ENCODE data around the gene APOC4. TPM values are rescaled to one million over a fixed set of nuclear protein-coding genes. Genes with fewer than 3 reads are reported as not detected.

The APOC4 gene
- polyA plus RNA-seq, 1 donor (not counting 4 experiments of a cell fraction or from before 2014, with no cell fraction given) = not detected

DNA sequence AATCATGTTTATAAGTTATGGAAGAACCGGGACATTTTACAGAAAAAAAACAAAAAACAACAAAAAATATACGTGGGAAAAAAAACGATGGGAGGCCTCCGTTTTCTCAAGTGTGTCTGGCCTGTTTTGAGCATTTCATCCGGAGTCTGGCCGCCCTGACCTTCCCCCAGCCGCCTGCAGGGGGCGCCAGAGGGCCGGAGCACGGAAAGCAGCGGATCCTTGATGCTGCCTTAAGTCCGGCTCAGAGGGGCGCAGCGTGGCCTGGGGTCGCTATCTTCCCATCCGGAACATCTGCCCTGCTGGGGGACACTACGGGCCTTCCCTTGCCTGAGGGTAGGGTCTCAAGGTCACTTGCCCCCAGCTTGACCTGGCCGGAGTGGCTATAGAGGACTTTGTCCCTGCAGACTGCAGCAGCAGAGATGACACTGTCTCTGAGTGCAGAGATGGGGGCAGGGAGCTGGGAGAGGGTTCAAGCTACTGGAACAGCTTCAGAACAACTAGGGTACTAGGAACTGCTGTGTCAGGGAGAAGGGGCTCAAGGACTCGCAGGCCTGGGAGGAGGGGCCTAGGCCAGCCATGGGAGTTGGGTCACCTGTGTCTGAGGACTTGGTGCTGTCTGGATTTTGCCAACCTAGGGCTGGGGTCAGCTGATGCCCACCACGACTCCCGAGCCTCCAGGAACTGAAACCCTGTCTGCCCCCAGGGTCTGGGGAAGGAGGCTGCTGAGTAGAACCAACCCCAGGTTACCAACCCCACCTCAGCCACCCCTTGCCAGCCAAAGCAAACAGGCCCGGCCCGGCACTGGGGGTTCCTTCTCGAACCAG lies 38.2 kb upstream of the APOC4 start:
- no peak overlapping the region for H3K4me2 ChIP-seq (ENCODE audit: control insufficient read depth, extremely low read depth, insufficient read depth, low read depth, low read length)
- no peaks in the 10 kb centered on the region for H3K9me3 ChIP-seq (ENCODE audit: control insufficient read depth, low read depth, low read length)
- H3K4me1 ChIP-seq (ENCODE audit: control insufficient read depth, extremely low read depth, insufficient read depth, low read length) = peaks cover 3% of the 10 kb centered on the region
- dilution Hi-C loops (cut with MboI; ENCODE audit: extremely low pct_ligation_motif_present, low sequenced_read_pairs) = no loop called here
- peaks cover 20 to 26% of the 10 kb centered on the region in 2 experiments for H3K36me3 ChIP-seq (ENCODE audit: control insufficient read depth in 2 of 2, extremely low read depth in 1 of 2, insufficient read depth in 2 of 2, low read length in 2 of 2)
- H3K9me1 ChIP-seq (ENCODE audit: control insufficient read depth, extremely low read depth, insufficient read depth, low read length) = no peaks in the 10 kb centered on the region
- H4K20me1 ChIP-seq (ENCODE audit: control insufficient read depth, extremely low read depth, insufficient read depth, low read length) = peaks cover 6% of the 10 kb centered on the region
- DNase-seq (ENCODE audit: low read depth, low spot score) (no peak), FAIRE-seq (no peak)
- no peak overlapping the region for H3K27ac ChIP-seq (ENCODE audit: control insufficient read depth, insufficient read depth, low read length)
- peaks cover 9% of the 10 kb centered on the region for H3K27me3 ChIP-seq (ENCODE audit: control insufficient read depth, extremely low read depth, insufficient read depth, low read length)
- H2AFZ ChIP-seq (ENCODE audit: control insufficient read depth, low read length) = no peak overlapping the region
- no peak overlapping the region for H3K4me3 ChIP-seq (ENCODE audit: control insufficient read depth in 2 of 3, extremely low read depth in 1 of 3, insufficient read depth in 2 of 3, low read depth in 1 of 3, low read length in 3 of 3)
- H3K9ac ChIP-seq (ENCODE audit: control insufficient read depth, extremely low read depth, insufficient read depth, low read length) = no peak overlapping the region
- H3K79me2 ChIP-seq (ENCODE audit: control insufficient read depth, insufficient read depth, low read length) = no peaks in the 10 kb centered on the region
- TF ChIP-seq EZH2 (IDR thresholded peaks at IDR 0.05; ENCODE audit: low read length) = no peak
- TF ChIP-seq, protein P1, sequence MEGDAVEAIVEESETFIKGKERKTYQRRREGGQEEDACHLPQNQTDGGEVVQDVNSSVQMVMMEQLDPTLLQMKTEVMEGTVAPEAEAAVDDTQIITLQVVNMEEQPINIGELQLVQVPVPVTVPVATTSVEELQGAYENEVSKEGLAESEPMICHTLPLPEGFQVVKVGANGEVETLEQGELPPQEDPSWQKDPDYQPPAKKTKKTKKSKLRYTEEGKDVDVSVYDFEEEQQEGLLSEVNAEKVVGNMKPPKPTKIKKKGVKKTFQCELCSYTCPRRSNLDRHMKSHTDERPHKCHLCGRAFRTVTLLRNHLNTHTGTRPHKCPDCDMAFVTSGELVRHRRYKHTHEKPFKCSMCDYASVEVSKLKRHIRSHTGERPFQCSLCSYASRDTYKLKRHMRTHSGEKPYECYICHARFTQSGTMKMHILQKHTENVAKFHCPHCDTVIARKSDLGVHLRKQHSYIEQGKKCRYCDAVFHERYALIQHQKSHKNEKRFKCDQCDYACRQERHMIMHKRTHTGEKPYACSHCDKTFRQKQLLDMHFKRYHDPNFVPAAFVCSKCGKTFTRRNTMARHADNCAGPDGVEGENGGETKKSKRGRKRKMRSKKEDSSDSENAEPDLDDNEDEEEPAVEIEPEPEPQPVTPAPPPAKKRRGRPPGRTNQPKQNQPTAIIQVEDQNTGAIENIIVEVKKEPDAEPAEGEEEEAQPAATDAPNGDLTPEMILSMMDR (optimal IDR thresholded peaks at IDR 0.05 in 1 of 3, IDR thresholded peaks at IDR 0.05 in 1 of 3, conservative IDR thresholded peaks at IDR 0.05 in 1 of 3; ENCODE audit: extremely low read depth in 1 of 3, insufficient read depth in 2 of 3, low read length in 3 of 3) = peak; percentile 87 to 99 (median 90)

DNA sequence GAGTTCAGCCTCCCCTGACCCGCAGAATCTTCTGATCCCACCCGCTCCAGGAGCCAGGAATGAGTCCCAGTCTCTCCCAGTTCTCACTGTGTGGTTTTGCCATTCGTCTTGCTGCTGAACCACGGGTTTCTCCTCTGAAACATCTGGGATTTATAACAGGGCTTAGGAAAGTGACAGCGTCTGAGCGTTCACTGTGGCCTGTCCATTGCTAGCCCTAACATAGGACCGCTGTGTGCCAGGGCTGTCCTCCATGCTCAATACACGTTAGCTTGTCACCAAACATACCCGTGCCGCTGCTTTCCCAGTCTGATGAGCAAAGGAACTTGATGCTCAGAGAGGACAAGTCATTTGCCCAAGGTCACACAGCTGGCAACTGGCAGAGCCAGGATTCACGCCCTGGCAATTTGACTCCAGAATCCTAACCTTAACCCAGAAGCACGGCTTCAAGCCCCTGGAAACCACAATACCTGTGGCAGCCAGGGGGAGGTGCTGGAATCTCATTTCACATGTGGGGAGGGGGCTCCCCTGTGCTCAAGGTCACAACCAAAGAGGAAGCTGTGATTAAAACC lies 37.5 kb upstream of the APOC4 start:
- dilution Hi-C loops (cut with MboI; ENCODE audit: extremely low pct_ligation_motif_present, low sequenced_read_pairs) = no loop called here
- Histone ChIP-seq H3K4me3 (ENCODE audit: control insufficient read depth in 2 of 3, extremely low read depth in 1 of 3, insufficient read depth in 2 of 3, low read depth in 1 of 3, low read length in 3 of 3) (no peak overlapping the region), H4K20me1 (ENCODE audit: control insufficient read depth, extremely low read depth, insufficient read depth, low read length) (peaks cover 6% of the 10 kb centered on the region), H3K9me3 (ENCODE audit: control insufficient read depth, low read depth, low read length) (no peaks in the 10 kb centered on the region), H3K36me3 (ENCODE audit: control insufficient read depth in 2 of 2, extremely low read depth in 1 of 2, insufficient read depth in 2 of 2, low read length in 2 of 2) (peaks cover 20 to 26% of the 10 kb centered on the region in 2 experiments), H3K9me1 (ENCODE audit: control insufficient read depth, extremely low read depth, insufficient read depth, low read length) (no peaks in the 10 kb centered on the region), H3K79me2 (ENCODE audit: control insufficient read depth, insufficient read depth, low read length) (no peaks in the 10 kb centered on the region), H3K27ac (ENCODE audit: control insufficient read depth, insufficient read depth, low read length) (no peak overlapping the region), H3K4me1 (ENCODE audit: control insufficient read depth, extremely low read depth, insufficient read depth, low read length) (peaks cover 3% of the 10 kb centered on the region), H3K27me3 (ENCODE audit: control insufficient read depth, extremely low read depth, insufficient read depth, low read length) (peaks cover 9% of the 10 kb centered on the region), H2AFZ (ENCODE audit: control insufficient read depth, low read length) (no peak overlapping the region), H3K4me2 (ENCODE audit: control insufficient read depth, extremely low read depth, insufficient read depth, low read depth, low read length) (no peak overlapping the region), H3K9ac (ENCODE audit: control insufficient read depth, extremely low read depth, insufficient read depth, low read length) (no peak overlapping the region)
- no peak for FAIRE-seq
- TF ChIP-seq, protein P1 (optimal IDR thresholded peaks at IDR 0.05 in 1 of 3, IDR thresholded peaks at IDR 0.05 in 1 of 3, conservative IDR thresholded peaks at IDR 0.05 in 1 of 3; ENCODE audit: extremely low read depth in 1 of 3, insufficient read depth in 2 of 3, low read length in 3 of 3) = peak in 2 of 3 experiments; percentile 21 to 37
- no peak for TF ChIP-seq EZH2 (IDR thresholded peaks at IDR 0.05; ENCODE audit: low read length)
- DNase-seq (ENCODE audit: low read depth, low spot score) = no peak

All from keratinocyte (primary cell).